HEK293 (cell line): ENCODE results near the gene IFNAR1.

Experiments
- CTCF ChIA-PET: fragments of 350-600 bp; formaldehyde crosslinking; extraction: SDS; loops from one replicate; lab custom pipeline; 2021; ENCODE audit warnings: antibody characterized with exemption; lab: Yijun Ruan, JAX
- POLR2A ChIA-PET: fragments of 300-600 bp; formaldehyde crosslinking; extraction: SDS; loops from one replicate; lab custom pipeline; 2020; ENCODE audit warnings: antibody characterized with exemption, inconsistent platforms; lab: Yijun Ruan, JAX
- H3K27ac ChIP-seq: fragments of 200-500 bp; sonication (Bioruptor generic); 2 replicates; pipeline ENCODE4 v1.5.1; 2014; ENCODE audit warnings: low read depth, low read length, control low read depth, inconsistent platforms; ENCODE audit errors: extremely low read depth
- H3K36me3 ChIP-seq, 2 experiments: fragments of 200-500 bp in 1 of 2; sonication (Bioruptor generic) in 1 of 2; 1 replicate in 1 of 2; 2 replicates in 1 of 2; pipeline ENCODE4 v1.5.1; 2014 to 2017; ENCODE audit warnings: inconsistent platforms in 2 of 2, low read length in 2 of 2; ENCODE audit not compliant: control insufficient read depth in 2 of 2, insufficient read depth in 1 of 2
- H3K4me1 ChIP-seq: fragments of 200-500 bp; sonication (Bioruptor generic); 2 replicates; pipeline ENCODE4 v1.5.1; 2014; ENCODE audit warnings: mild to moderate bottlenecking, low read length, inconsistent platforms; ENCODE audit not compliant: control insufficient read depth, insufficient read depth
- H3K4me3 ChIP-seq: 2 replicates; pipeline ENCODE4 v1.5.1; 2011; ENCODE audit warnings: low read depth, mild to moderate bottlenecking, control low read depth, low read length, moderate library complexity
- H3K9me3 ChIP-seq: fragments of 200-500 bp; sonication (Bioruptor generic); 2 replicates; pipeline ENCODE4 v1.5.1; 2014; ENCODE audit warnings: low read depth, low read length, inconsistent platforms; ENCODE audit not compliant: control insufficient read depth, insufficient read depth
- BCL11A ChIP-seq: fragments of 450-650 bp; formaldehyde crosslinking; IDR thresholded peaks from 2 replicates; pipeline ENCODE4 v1.5.1; 2016; ENCODE audit warnings: low read depth, missing biosample characterization, missing genetic modification characterization
- HOXC10 ChIP-seq: sonication (generic); formaldehyde crosslinking; IDR thresholded peaks from 2 replicates; pipeline ENCODE4 v1.8.1; 2023; ENCODE audit warnings: mild to moderate bottlenecking, missing genetic modification reagents
- MEIS1 ChIP-seq: sonication (generic); formaldehyde crosslinking; IDR thresholded peaks from 2 replicates; pipeline ENCODE4 v1.8.1; 2022; ENCODE audit warnings: missing genetic modification reagents, mild to moderate bottlenecking, borderline replicate concordance
- REPIN1 ChIP-seq: fragments of 450-650 bp; formaldehyde crosslinking; IDR thresholded peaks from 2 replicates; pipeline ENCODE4 v1.5.1; 2017; ENCODE audit warnings: missing biosample characterization, missing genetic modification characterization, low read depth
- ZBTB48 ChIP-seq: fragments of 450-650 bp; formaldehyde crosslinking; IDR thresholded peaks from 2 replicates; pipeline ENCODE4 v1.5.1; 2016; ENCODE audit warnings: missing biosample characterization, missing genetic modification characterization
- ZEB2 ChIP-seq: fragments of 450-650 bp; formaldehyde crosslinking; IDR thresholded peaks from 2 replicates; pipeline ENCODE4 v1.5.1; 2016; ENCODE audit warnings: missing biosample characterization, missing genetic modification characterization
- ZFHX2 ChIP-seq: fragments of 450-650 bp; formaldehyde crosslinking; conservative IDR thresholded peaks from 2 replicates; pipeline ENCODE4 v1.5.1; 2016; ENCODE audit warnings: missing biosample characterization, missing genetic modification characterization
- ZIC2 ChIP-seq: fragments of 450-650 bp; formaldehyde crosslinking; IDR thresholded peaks from 2 replicates; pipeline ENCODE4 v1.5.1; 2016; ENCODE audit warnings: missing biosample characterization, missing genetic modification characterization
- ZNF174 ChIP-seq: fragments of 450-650 bp; formaldehyde crosslinking; IDR thresholded peaks from 2 replicates; pipeline ENCODE4 v1.5.0; 2017; ENCODE audit warnings: missing biosample characterization, mild to moderate bottlenecking, missing genetic modification characterization
- ZNF341 ChIP-seq: fragments of 450-650 bp; formaldehyde crosslinking; IDR thresholded peaks from 2 replicates; pipeline ENCODE4; 2016; ENCODE audit warnings: low read depth, missing biosample characterization, missing genetic modification characterization
- ZNF518A ChIP-seq: fragments of 450-650 bp; formaldehyde crosslinking; conservative IDR thresholded peaks from 2 replicates; pipeline ENCODE4 v1.5.1; 2016; ENCODE audit warnings: low read depth, missing biosample characterization, missing genetic modification characterization
- ZNF530 ChIP-seq: fragments of 450-650 bp; formaldehyde crosslinking; IDR thresholded peaks from 2 replicates; pipeline ENCODE4 v1.5.1; 2016; ENCODE audit warnings: low read depth, missing biosample characterization, missing genetic modification characterization
- ZNF654 ChIP-seq: fragments of 450-650 bp; formaldehyde crosslinking; IDR thresholded peaks from 2 replicates; pipeline ENCODE4 v1.5.1; 2016; ENCODE audit warnings: low read depth, missing biosample characterization, missing genetic modification characterization
- ZNF664 ChIP-seq: fragments of 450-650 bp; formaldehyde crosslinking; IDR thresholded peaks from 2 replicates; pipeline ENCODE4 v1.5.1; 2016; ENCODE audit warnings: missing biosample characterization, missing genetic modification characterization
- ZNF701 ChIP-seq: fragments of 450-650 bp; formaldehyde crosslinking; IDR thresholded peaks from 2 replicates; pipeline ENCODE4 v1.5.1; 2016; ENCODE audit warnings: missing biosample characterization, missing genetic modification characterization
- TF ChIP-seq, protein P1 (sequence below): fragments of 450-650 bp; IDR thresholded peaks from 2 replicates; pipeline ENCODE4 v1.5.1; 2018; ENCODE audit warnings: missing biosample characterization, mild to moderate bottlenecking, missing genetic modification characterization
- TF ChIP-seq, protein P2 (sequence below): fragments of 450-650 bp; formaldehyde crosslinking; IDR thresholded peaks from 2 replicates; pipeline ENCODE4 v1.5.1; 2016; ENCODE audit warnings: missing biosample characterization, missing genetic modification characterization

IFNAR1 gene

GRCh38 chr21:33401630-33401992, 76.8 kb downstream of the IFNAR1 start:
- no peak overlapping the region for H3K27ac ChIP-seq
- POLR2A ChIA-PET: interaction anchor here (0.8 kb wide), 1 partner anchor 67 kb away, joined by 5 read pairs; no protein-coding TSS in a partner anchor
- H3K4me3 ChIP-seq: no peak overlapping the region
- H3K4me1 ChIP-seq: peaks cover 7% of the 10 kb centered on the region
- CTCF ChIA-PET: interaction anchor here (0.6 to 1.0 kb wide), 2 partner anchors 35 to 77 kb away, joined by 3 to 6 read pairs; partner anchors contain the start of gene IFNAR1
- no peaks in the 10 kb centered on the region for H3K9me3 ChIP-seq
- TF ChIP-seq ZNF518A (tag by site-specific recombination) (0 out of 2 replicates have a peak, but pooled peaks have one; percentile 21), MEIS1 (CRISPR knock-in tag) (no peak)
- peaks cover 0 to 4% of the 10 kb centered on the region in 2 experiments; a peak in 1 of 3 replicates for H3K36me3 ChIP-seq

GRCh38 chr21:33402001-33402979, 77.5 kb downstream of the IFNAR1 start:
- no peak for TF ChIP-seq BCL11A (tag by site-specific recombination)
- no peak for TF ChIP-seq ZBTB48 (tag by site-specific recombination)
- TF ChIP-seq ZNF341 (tag by site-specific recombination): peak; percentile 35
- TF ChIP-seq ZFHX2 (tag by site-specific recombination): peak; percentile 22; the same call in 1 of the 2 replicates
- TF ChIP-seq, protein P1, sequence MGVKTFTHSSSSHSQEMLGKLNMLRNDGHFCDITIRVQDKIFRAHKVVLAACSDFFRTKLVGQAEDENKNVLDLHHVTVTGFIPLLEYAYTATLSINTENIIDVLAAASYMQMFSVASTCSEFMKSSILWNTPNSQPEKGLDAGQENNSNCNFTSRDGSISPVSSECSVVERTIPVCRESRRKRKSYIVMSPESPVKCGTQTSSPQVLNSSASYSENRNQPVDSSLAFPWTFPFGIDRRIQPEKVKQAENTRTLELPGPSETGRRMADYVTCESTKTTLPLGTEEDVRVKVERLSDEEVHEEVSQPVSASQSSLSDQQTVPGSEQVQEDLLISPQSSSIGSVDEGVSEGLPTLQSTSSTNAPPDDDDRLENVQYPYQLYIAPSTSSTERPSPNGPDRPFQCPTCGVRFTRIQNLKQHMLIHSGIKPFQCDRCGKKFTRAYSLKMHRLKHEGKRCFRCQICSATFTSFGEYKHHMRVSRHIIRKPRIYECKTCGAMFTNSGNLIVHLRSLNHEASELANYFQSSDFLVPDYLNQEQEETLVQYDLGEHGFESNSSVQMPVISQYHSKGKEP: 0 out of 2 replicates have a peak, but pooled peaks have one; percentile 8
- no peaks in the 10 kb centered on the region for H3K9me3 ChIP-seq
- peaks cover 7% of the 10 kb centered on the region for H3K4me1 ChIP-seq
- H3K4me3 ChIP-seq: peak overlapping the region; percentile 68
- CTCF ChIA-PET: interaction anchor here (0.6 to 1.0 kb wide), 4 partner anchors 22 to 552 kb away, joined by 3 to 6 read pairs (median 3); partner anchors contain the start of gene IFNAR1
- peaks cover 0 to 4% of the 10 kb centered on the region in 2 experiments; a peak in 1 of 3 replicates for H3K36me3 ChIP-seq
- POLR2A ChIA-PET: interaction anchor here (0.6 to 1.0 kb wide), 4 partner anchors 21 to 78 kb away, joined by 3 to 5 read pairs (median 4); partner anchors contain the start of gene TMEM50B
- H3K27ac ChIP-seq: no peak overlapping the region

GRCh38 chr21:33403128-33403785, 78.5 kb downstream of the IFNAR1 start, which contains the start of gene IFNGR2:
Gene IFNGR2 (plus strand): TSS chr21:33403413. CDS start chr21:33403544, 131 bp downstream.
- H3K4me1 ChIP-seq: peaks cover 7% of the 10 kb centered on the region
- peak within 1 kb of the TSS; percentile 68 for H3K4me3 ChIP-seq
- ChIA-PET POLR2A (interaction anchor here (0.5 to 1.8 kb wide), 6 partner anchors 10 to 316 kb away, joined by 3 to 5 read pairs (median 3); partner anchors contain the start of gene TMEM50B), CTCF (interaction anchor here (1.8 kb wide), 1 partner anchor 18 kb away, joined by 10 read pairs; no protein-coding TSS in a partner anchor)
- H3K36me3 ChIP-seq: peaks cover 0 to 4% of the 10 kb centered on the region in 2 experiments; a peak in 1 of 3 replicates
- no peaks in the 10 kb centered on the region for H3K9me3 ChIP-seq
- peak within 1 kb of the TSS; percentile 77 for H3K27ac ChIP-seq
- TF ChIP-seq ZNF701 (tag by site-specific recombination) (no peak), ZNF664 (no peak), MEIS1 (CRISPR knock-in tag) (no peak), HOXC10 (CRISPR knock-in tag) (no peak), REPIN1 (tag by site-specific recombination) (no peak), ZNF654 (tag by site-specific recombination) (no peak), ZNF174 (tag by site-specific recombination) (no peak), ZNF530 (tag by site-specific recombination) (no peak), ZEB2 (tag by site-specific recombination) (no peak), ZIC2 (peak; percentile 13; the same call in 1 of the 2 replicates)
- TF ChIP-seq, protein P2, sequence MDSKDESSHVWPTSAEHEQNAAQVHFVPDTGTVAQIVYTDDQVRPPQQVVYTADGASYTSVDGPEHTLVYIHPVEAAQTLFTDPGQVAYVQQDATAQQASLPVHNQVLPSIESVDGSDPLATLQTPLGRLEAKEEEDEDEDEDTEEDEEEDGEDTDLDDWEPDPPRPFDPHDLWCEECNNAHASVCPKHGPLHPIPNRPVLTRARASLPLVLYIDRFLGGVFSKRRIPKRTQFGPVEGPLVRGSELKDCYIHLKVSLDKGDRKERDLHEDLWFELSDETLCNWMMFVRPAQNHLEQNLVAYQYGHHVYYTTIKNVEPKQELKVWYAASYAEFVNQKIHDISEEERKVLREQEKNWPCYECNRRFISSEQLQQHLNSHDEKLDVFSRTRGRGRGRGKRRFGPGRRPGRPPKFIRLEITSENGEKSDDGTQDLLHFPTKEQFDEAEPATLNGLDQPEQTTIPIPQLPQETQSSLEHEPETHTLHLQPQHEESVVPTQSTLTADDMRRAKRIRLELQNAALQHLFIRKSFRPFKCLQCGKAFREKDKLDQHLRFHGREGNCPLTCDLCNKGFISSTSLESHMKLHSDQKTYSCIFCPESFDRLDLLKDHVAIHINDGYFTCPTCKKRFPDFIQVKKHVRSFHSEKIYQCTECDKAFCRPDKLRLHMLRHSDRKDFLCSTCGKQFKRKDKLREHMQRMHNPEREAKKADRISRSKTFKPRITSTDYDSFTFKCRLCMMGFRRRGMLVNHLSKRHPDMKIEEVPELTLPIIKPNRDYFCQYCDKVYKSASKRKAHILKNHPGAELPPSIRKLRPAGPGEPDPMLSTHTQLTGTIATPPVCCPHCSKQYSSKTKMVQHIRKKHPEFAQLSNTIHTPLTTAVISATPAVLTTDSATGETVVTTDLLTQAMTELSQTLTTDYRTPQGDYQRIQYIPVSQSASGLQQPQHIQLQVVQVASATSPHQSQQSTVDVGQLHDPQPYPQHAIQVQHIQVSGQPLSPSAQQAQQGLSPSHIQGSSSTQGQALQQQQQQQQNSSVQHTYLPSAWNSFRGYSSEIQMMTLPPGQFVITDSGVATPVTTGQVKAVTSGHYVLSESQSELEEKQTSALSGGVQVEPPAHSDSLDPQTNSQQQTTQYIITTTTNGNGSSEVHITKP (tag by site-specific recombination): no peak
